Testis (tissue), 2 donors: Measurements from ENCODE around the gene LRRC53.

Source experiments
- CTCF ChIP-seq, 3 experiments: fragments of 450-650 bp in 2 of 3; fragments of 200-600 bp in 1 of 3; sonication (generic) in 1 of 3; IDR thresholded peaks; one replicate each; pipeline ENCODE4 v1.5.1; 2016 to 2019; ENCODE audit warnings: antibody characterized with exemption in 3 of 3, mild to moderate bottlenecking in 2 of 3, moderate library complexity in 1 of 3
- POLR2A ChIP-seq: fragments of 450-650 bp; IDR thresholded peaks from one replicate; pipeline ENCODE4 v1.6.1; 2017; ENCODE audit warnings: antibody characterized with exemption, mild to moderate bottlenecking, moderate library complexity

- no peak for TF ChIP-seq CTCF (IDR thresholded peaks at IDR 0.05)
- TF ChIP-seq POLR2A, result no peak
These were observed 89.8 kb downstream of the LRRC53 start for GRCh38 chr1:74422421-74423292.
